ENCODE measurements around the gene PDGFRB. TPM values are rescaled to one million over a fixed set of nuclear protein-coding genes. Genes with fewer than 3 reads are reported as not detected.

PDGFRB gene
- total and polyA plus RNA-seq, 4 donors = 33.6 to 215 (median 78.3) TPM

- Histone ChIP-seq H3K27me3 (ENCODE audit: control insufficient read depth in 3 of 3, insufficient read depth in 3 of 3, low read length in 2 of 3) (no peaks in the 10 kb centered on the region), H3K9ac (ENCODE audit: insufficient read depth in 1 of 2, low read length in 2 of 2) (no peak overlapping the region), H3K4me1 (ENCODE audit: control insufficient read depth in 5 of 5, insufficient read depth in 5 of 5, low read length in 5 of 5) (peaks cover 5 to 48% (median 19%) of the 10 kb centered on the region in 5 donors), H3K9me3 (ENCODE audit: control insufficient read depth in 4 of 4, insufficient read depth in 3 of 4, low read length in 3 of 4) (no peaks in the 10 kb centered on the region), H3K36me3 (ENCODE audit: control insufficient read depth in 4 of 4, insufficient read depth in 4 of 4, low read length in 4 of 4) (peaks cover 0 to 38% (median 15%) of the 10 kb centered on the region in 4 donors), H3K4me3 (no peak overlapping the region), H3K27ac (ENCODE audit: low read depth in 1 of 2, low read length in 1 of 2) (no peak overlapping the region)
- ATAC-seq (ENCODE audit: insufficient read depth, low FRiP score) (no peak), DNase-seq (no peak)
- WGBS, 2 donors = 59 to 67% methylated on average over 7 of the region's 7 CpGs
- TF ChIP-seq CTCF (IDR thresholded peaks at IDR 0.05; ENCODE audit: control extremely low read depth, extremely low read depth) = no peak
Measured at GRCh38 chr5:150134198-150134588, 21.5 kb downstream of the PDGFRB start.

GRCh38 chr5:150133581-150134197 lies 22.0 kb downstream of the PDGFRB start:
- no peak for DNase-seq
- H3K9ac ChIP-seq (ENCODE audit: insufficient read depth in 1 of 2, low read length in 2 of 2) = no peak overlapping the region
- H3K9me3 ChIP-seq (ENCODE audit: control insufficient read depth in 4 of 4, insufficient read depth in 3 of 4, low read length in 3 of 4) = no peaks in the 10 kb centered on the region
- peaks cover 0 to 43% (median 17%) of the 10 kb centered on the region in 4 donors for H3K36me3 ChIP-seq (ENCODE audit: control insufficient read depth in 4 of 4, insufficient read depth in 4 of 4, low read length in 4 of 4)
- H3K4me1 ChIP-seq (ENCODE audit: control insufficient read depth in 5 of 5, insufficient read depth in 5 of 5, low read length in 5 of 5) = peaks cover 5 to 43% (median 15%) of the 10 kb centered on the region in 5 donors
- ATAC-seq (ENCODE audit: insufficient read depth, low FRiP score) = no peak
- 76 to 79% methylated on average over 16 of the region's 16 CpGs for WGBS, 2 donors
- H3K27me3 ChIP-seq (ENCODE audit: control insufficient read depth in 3 of 3, insufficient read depth in 3 of 3, low read length in 2 of 3) = no peaks in the 10 kb centered on the region
- no peak for TF ChIP-seq CTCF (IDR thresholded peaks at IDR 0.05; ENCODE audit: control extremely low read depth, extremely low read depth)
- H3K27ac ChIP-seq (ENCODE audit: low read depth in 1 of 2, low read length in 1 of 2) = peak overlapping the region in 1 of 2 donors; percentile 2
- no peak overlapping the region for H3K4me3 ChIP-seq

DNA sequence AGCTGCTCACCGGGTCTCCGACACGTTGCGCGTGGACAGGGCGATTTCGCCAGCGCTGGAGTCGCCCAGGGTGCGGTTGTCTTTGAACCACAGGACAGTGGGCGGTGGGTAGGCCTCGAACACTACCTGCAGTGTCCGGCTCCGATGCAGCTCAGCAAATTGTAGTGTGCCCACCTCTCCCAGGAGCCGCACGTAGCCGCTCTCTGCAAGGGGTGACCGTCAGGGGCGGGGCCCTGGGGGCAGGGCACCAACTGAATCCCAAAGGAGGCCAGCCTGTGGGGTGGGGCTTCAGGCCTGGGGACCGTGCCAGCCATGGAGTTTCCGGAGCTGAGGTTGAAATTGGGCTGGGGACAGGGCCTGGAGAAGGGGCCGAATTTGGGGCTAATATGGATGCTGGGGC lies 22.9 kb downstream of the PDGFRB start:
- Histone ChIP-seq H3K27me3 (ENCODE audit: control insufficient read depth in 3 of 3, insufficient read depth in 3 of 3, low read length in 2 of 3) (no peaks in the 10 kb centered on the region), H3K4me1 (ENCODE audit: control insufficient read depth in 5 of 5, insufficient read depth in 5 of 5, low read length in 5 of 5) (peaks cover 5 to 34% (median 8%) of the 10 kb centered on the region in 5 donors), H3K4me3 (no peak overlapping the region), H3K36me3 (ENCODE audit: control insufficient read depth in 4 of 4, insufficient read depth in 4 of 4, low read length in 4 of 4) (peaks cover 0 to 50% (median 21%) of the 10 kb centered on the region in 4 donors), H3K9ac (ENCODE audit: insufficient read depth in 1 of 2, low read length in 2 of 2) (no peak overlapping the region), H3K27ac (ENCODE audit: low read depth in 1 of 2, low read length in 1 of 2) (no peak overlapping the region), H3K9me3 (ENCODE audit: control insufficient read depth in 4 of 4, insufficient read depth in 3 of 4, low read length in 3 of 4) (no peaks in the 10 kb centered on the region)
- ATAC-seq (ENCODE audit: insufficient read depth, low FRiP score) (no peak), DNase-seq (no peak)
- TF ChIP-seq CTCF (IDR thresholded peaks at IDR 0.05; ENCODE audit: control extremely low read depth, extremely low read depth) = no peak
- WGBS, 2 donors = 89 to 94% methylated on average over 22 of the region's 22 CpGs

All from lung (tissue), 12 donors.